A549 (cell line): ENCODE data around the gene EIF4EBP3. TPM values are rescaled to one million over a fixed set of nuclear protein-coding genes. Genes with fewer than 3 reads are reported as not detected.
"Not testable (repeated sequence)": the region's sequence is repeated elsewhere in the genome, so short reads cannot be mapped to it uniquely, and the experiment has no call there.

ENCODE experiments used
- ATAC-seq, 2 experiments: fragments of 200-7000 bp in 1 of 2; fragments of >200 bp in 1 of 2; cut with Nextera tagmentation in 1 of 2; cut with Tn5 transposase in 1 of 2; 3 replicates each; pipeline versions ENCODE4 v1.8.0 to v1.9.1; 2018 to 2020; ENCODE audit warnings: mild to moderate bottlenecking in 1 of 2, moderate library complexity in 1 of 2
- CTCF ChIA-PET: fragments of 300-600 bp; sonication (Branson Sonifier 250); formaldehyde crosslinking; extraction: SDS; loops from one replicate; lab custom pipeline; 2021; ENCODE audit warnings: antibody characterized with exemption, inconsistent platforms; lab: Yijun Ruan, JAX
- POLR2A ChIA-PET: fragments of 350-600 bp; formaldehyde crosslinking; extraction: SDS; loops from one replicate; lab custom pipeline; 2021; ENCODE audit warnings: antibody characterized with exemption, inconsistent platforms; lab: Yijun Ruan, JAX
- DNase-seq, 2 experiments: peaks; one replicate each; pipeline versions ENCODE4 v3.0.0 to v3.0.0-alpha.2; 2011 to 2016; ENCODE audit warnings: low read depth in 1 of 2, low spot score in 1 of 2
- FAIRE-seq: peaks from 2 replicates; lab custom pipeline; 2011; peaks lifted over from hg19 to GRCh38; lab: Jason Lieb, UNC
- H3K27ac ChIP-seq, 2 experiments: fragments of >200 bp; sonication (Bioruptor Twin); formaldehyde crosslinking; 3 replicates each; pipeline ENCODE4 v1.5.1; 2016 to 2017
- H3K4me1 ChIP-seq: fragments of >200 bp; sonication (Bioruptor Twin); formaldehyde crosslinking; 3 replicates; pipeline ENCODE4 v1.6.1; 2016
- H3K4me2 ChIP-seq: fragments of >200 bp; sonication (Bioruptor Twin); formaldehyde crosslinking; 3 replicates; pipeline ENCODE4 v1.6.1; 2016
- H3K4me3 ChIP-seq: fragments of >200 bp; sonication (Bioruptor Twin); formaldehyde crosslinking; 3 replicates; pipeline ENCODE4 v1.5.1; 2016
- H3K9me3 ChIP-seq: fragments of >200 bp; sonication (Bioruptor Twin); formaldehyde crosslinking; 3 replicates; pipeline ENCODE4 v1.6.1; 2016
- ATOH8 ChIP-seq: fragments of 250-450 bp; sonication (Bioruptor Pico); IDR thresholded peaks from 2 replicates; pipeline ENCODE4 v1.5.0; 2020; ENCODE audit warnings: low read depth, mild to moderate bottlenecking, moderate library complexity
- BCL3 ChIP-seq: fragments of >200 bp; sonication (Bioruptor Twin); formaldehyde crosslinking; IDR thresholded peaks from 3 replicates; pipeline ENCODE4 v1.6.1; 2016
- BHLHE40 ChIP-seq: IDR thresholded peaks from 2 replicates; pipeline ENCODE4 v1.6.1; 2012; ENCODE audit warnings: low read depth, low read length, inconsistent platforms
- CBX2 ChIP-seq: fragments of 200-600 bp; sonication (generic); IDR thresholded peaks from 2 replicates; pipeline ENCODE4 v1.6.1; 2016; ENCODE audit warnings: low read depth, mild to moderate bottlenecking, borderline replicate concordance
- CBX8 ChIP-seq: fragments of 200-600 bp; sonication (generic); IDR thresholded peaks from 2 replicates; pipeline ENCODE4 v1.6.1; 2016
- CEBPB ChIP-seq, 2 experiments: fragments of >200 bp in 1 of 2; sonication (Bioruptor Twin) in 1 of 2; formaldehyde crosslinking in 1 of 2; IDR thresholded peaks; 2 replicates each; pipeline ENCODE4 v1.6.1; 2012 to 2016
- CHD2 ChIP-seq: fragments of 150-350 bp; IDR thresholded peaks from 2 replicates; pipeline ENCODE4 v1.6.1; 2014; ENCODE audit warnings: low read length; ENCODE audit not compliant: partially characterized antibody
- CHD4 ChIP-seq: fragments of 200-600 bp; sonication (generic); IDR thresholded peaks from 2 replicates; pipeline ENCODE4 v1.6.1; 2016; ENCODE audit warnings: antibody characterized with exemption, mild to moderate bottlenecking, borderline replicate concordance
- E2F6 ChIP-seq: IDR thresholded peaks from 2 replicates; pipeline ENCODE4 v1.6.1; 2012; ENCODE audit warnings: low read depth, borderline replicate concordance
- EHF ChIP-seq: fragments of 250-450 bp; sonication (Bioruptor Pico); IDR thresholded peaks from 2 replicates; pipeline ENCODE4 v1.5.0; 2020; ENCODE audit warnings: mild to moderate bottlenecking
- EHMT2 ChIP-seq: fragments of 200-600 bp; sonication (generic); IDR thresholded peaks from 2 replicates; pipeline ENCODE4 v1.6.1; 2016; ENCODE audit warnings: antibody characterized with exemption, low read depth, mild to moderate bottlenecking, moderate library complexity
- EP300 ChIP-seq, 2 experiments: fragments of >200 bp; sonication (Bioruptor Twin); formaldehyde crosslinking; IDR thresholded peaks; 2 replicates in 1 of 2; 3 replicates in 1 of 2; pipeline ENCODE4 v1.6.1; 2016 to 2017
- ESRRA ChIP-seq: fragments of 150-350 bp; IDR thresholded peaks from 2 replicates; pipeline ENCODE4 v1.6.1; 2014; ENCODE audit warnings: mild to moderate bottlenecking, low read length, borderline replicate concordance
- FOSB ChIP-seq: fragments of 250-450 bp; sonication (Bioruptor Pico); IDR thresholded peaks from 2 replicates; pipeline ENCODE4 v1.5.0; 2020; ENCODE audit warnings: mild to moderate bottlenecking, moderate library complexity
- FOSL2 ChIP-seq, 2 experiments: fragments of 450-650 bp in 1 of 2; fragments of >200 bp in 1 of 2; sonication (Bioruptor Twin) in 1 of 2; formaldehyde crosslinking; IDR thresholded peaks; 2 replicates each; pipeline versions ENCODE4 v1.5.0 to v1.6.1; 2016 to 2020; ENCODE audit warnings: mild to moderate bottlenecking in 1 of 2, moderate library complexity in 1 of 2
- HES2 ChIP-seq: fragments of >200 bp; sonication (Bioruptor Twin); formaldehyde crosslinking; IDR thresholded peaks from 2 replicates; pipeline ENCODE4 v1.6.1; 2016
- KDM1A ChIP-seq: fragments of 200-600 bp; sonication (generic); IDR thresholded peaks from 2 replicates; pipeline ENCODE4 v1.6.1; 2016; ENCODE audit warnings: low read depth, mild to moderate bottlenecking
- KDM5A ChIP-seq: fragments of 200-600 bp; sonication (generic); IDR thresholded peaks from 2 replicates; pipeline ENCODE4 v1.6.1; 2016; ENCODE audit warnings: antibody characterized with exemption, mild to moderate bottlenecking
- MAX ChIP-seq: IDR thresholded peaks from 2 replicates; pipeline ENCODE4 v1.6.1; 2012
- NFE2L2 ChIP-seq: fragments of 150-350 bp; conservative IDR thresholded peaks from 2 replicates; pipeline ENCODE4 v1.6.1; 2014; ENCODE audit warnings: low read length
- NR3C1 ChIP-seq: fragments of >200 bp; sonication (Bioruptor Twin); formaldehyde crosslinking; IDR thresholded peaks from 3 replicates; pipeline ENCODE4 v1.6.1; 2017
- PBX3 ChIP-seq: IDR thresholded peaks from 2 replicates; pipeline ENCODE4 v1.6.1; 2012
- POLR2A ChIP-seq: IDR thresholded peaks from 2 replicates; pipeline ENCODE4 v1.6.1; 2012; ENCODE audit warnings: mild to moderate bottlenecking, low read length
- RFX5 ChIP-seq: fragments of 450-650 bp; IDR thresholded peaks from 2 replicates; pipeline ENCODE4 v1.7.1; 2014; ENCODE audit warnings: antibody characterized with exemption, mild to moderate bottlenecking, moderate library complexity
- TP53 ChIP-seq: fragments of 250-450 bp; sonication (Bioruptor Pico); IDR thresholded peaks from 2 replicates; pipeline ENCODE4 v1.5.0; 2021; ENCODE audit warnings: mild to moderate bottlenecking, moderate library complexity
- ZNF302 ChIP-seq: fragments of 250-450 bp; sonication (Bioruptor Pico); IDR thresholded peaks from 2 replicates; pipeline ENCODE4 v1.9.0; 2021; ENCODE audit warnings: inconsistent platforms, mild to moderate bottlenecking, moderate library complexity
- WGBS: methylation state at CpG from one replicate; pipeline ENCODE4 v1.1.6; 2017; ENCODE audit errors: missing lambda C conversion rate; 5-methylcytosine and 5-hydroxymethylcytosine counted together
- polyA plus RNA-seq, 4 experiments: library from polyadenylated mRNA; depleted of rRNA in 3 of 4; stranded (reverse); fragments of >200 nt; fragmentation: RNase III in 1 of 4; extraction: RNeasy Plus Mini Kit Qiagen cat#74134 plus additional on column Dnase treatment in 1 of 4; gene quantifications; 2 replicates in 3 of 4; 3 replicates in 1 of 4; pipeline ENCODE4 v1.2.3, GENCODE V29; 2011 to 2017
- TF ChIP-seq, protein P1 (sequence below): fragments of 150-350 bp; IDR thresholded peaks from 2 replicates; pipeline ENCODE4 v1.6.1; 2014; ENCODE audit warnings: low read depth, mild to moderate bottlenecking, low read length

The EIF4EBP3 gene
- polyA plus RNA-seq, 2 of the 4 experiments (the other 2 are of a cell fraction) = 0.96 to 2.0 TPM

- ATAC-seq (peak in 1 of 2 experiments; percentile 31; a peak in 1 of 6 replicates), DNase-seq (peak in 1 of 2 experiments; percentile 45)
- POLR2A ChIA-PET, H3K4me1 ChIP-seq, H3K9me3 ChIP-seq, FAIRE-seq: not testable (repeated sequence)
- CTCF ChIA-PET = interaction anchor here (0.8 kb wide), 1 partner anchor 23 kb away, joined by 3 read pairs; no protein-coding TSS in a partner anchor
- H3K27ac ChIP-seq = peak overlapping the region; percentile 71 to 82
- 0 out of 2 replicates have a peak, but pooled peaks have one; percentile 13 for TF ChIP-seq POLR2A
- WGBS = 38% methylated on average over 13 of the region's 14 CpGs
- H3K4me2 ChIP-seq = peak overlapping the region; percentile 35; the same call in 1 of the 3 replicates
- peak overlapping the region; percentile 36 for H3K4me3 ChIP-seq
These were observed 45.6 kb downstream of the EIF4EBP3 start for GRCh38 chr5:140593070-140593469.

DNA sequence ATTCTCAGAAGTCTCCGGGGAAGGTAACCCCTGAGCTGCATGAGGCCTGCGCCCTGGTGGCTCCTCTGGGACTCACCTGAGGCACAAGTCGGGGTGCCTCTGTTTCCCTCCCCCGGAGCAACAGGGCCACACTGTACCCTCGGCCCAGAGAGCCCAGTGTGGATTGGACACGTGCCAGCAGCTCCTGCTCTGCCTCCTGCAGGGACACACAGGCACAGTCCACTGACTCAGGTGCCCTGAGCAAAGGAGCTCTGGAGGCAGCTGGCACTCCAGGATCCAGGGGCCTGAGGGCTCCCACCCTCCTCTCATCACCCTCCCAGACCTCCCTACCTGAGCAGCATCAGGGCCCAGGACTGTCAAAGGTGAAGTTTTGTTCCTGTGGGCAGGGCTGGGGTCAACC lies 46.7 kb downstream of the EIF4EBP3 start:
- POLR2A ChIA-PET = interaction anchor here (0.8 kb wide), 1 partner anchor 29 kb away, joined by 3 read pairs; no protein-coding TSS in a partner anchor

GRCh38 chr5:140595538-140596300 lies 48.3 kb downstream of the EIF4EBP3 start:
- CTCF ChIA-PET = interaction anchor here (0.5 to 1.3 kb wide), 2 partner anchors 30 to 40 kb away, joined by 3 read pairs; no protein-coding TSS in a partner anchor
- no peak for TF ChIP-seq TP53 (CRISPR knock-in tag)
- TF ChIP-seq EHMT2 = no peak
- TF ChIP-seq CEBPB (IDR thresholded peaks at IDR 0.05) = no peak
- no peak for TF ChIP-seq FOSL2 (IDR thresholded peaks at IDR 0.05)
- no peak for TF ChIP-seq FOSL2 (CRISPR knock-in tag; IDR thresholded peaks at IDR 0.05)
- TF ChIP-seq BCL3 = no peak
- no peak for TF ChIP-seq EHF
- no peak for TF ChIP-seq ATOH8 (CRISPR knock-in tag)
- no peak for TF ChIP-seq RFX5
- no peak for TF ChIP-seq NFE2L2
- TF ChIP-seq BHLHE40 = no peak
- TF ChIP-seq CHD2 = no peak
- DNase-seq = no peak
- Histone ChIP-seq H3K4me2 (no peak overlapping the region), H3K9me3 (no peaks in the 10 kb centered on the region), H3K4me3 (no peak overlapping the region), H3K27ac (no peak overlapping the region), H3K4me1 (no peaks in the 10 kb centered on the region)
- POLR2A ChIA-PET = no interaction called here
- 40% methylated on average over 5 of the region's 5 CpGs for WGBS
- no peak for ATAC-seq
- no peak for FAIRE-seq

More for the DNA sequence above, 46.7 kb downstream of the EIF4EBP3 start:
- Histone ChIP-seq H3K27ac (peak overlapping the region; percentile 71 to 82), H3K4me2 (no peak overlapping the region), H3K9me3 (no peaks in the 10 kb centered on the region), H3K4me1 (no peaks in the 10 kb centered on the region), H3K4me3 (no peak overlapping the region)
- ATAC-seq (no peak; a peak in 1 of 6 replicates), FAIRE-seq (no peak), DNase-seq (no peak)
- WGBS = 63% methylated on average over 4 of the region's 6 CpGs
- CTCF ChIA-PET = interaction anchor here (0.6 kb wide), 1 partner anchor 407 kb away, joined by 4 read pairs; no protein-coding TSS in a partner anchor
- TF ChIP-seq CEBPB (IDR thresholded peaks at IDR 0.05) (no peak), EHMT2 (no peak), KDM5A (no peak), PBX3 (no peak), NFE2L2 (no peak), MAX (no peak), FOSB (CRISPR knock-in tag) (no peak), EP300 (IDR thresholded peaks at IDR 0.05) (no peak), HES2 (no peak), CBX8 (no peak), E2F6 (no peak), CBX2 (no peak), CHD4 (no peak), ZNF302 (CRISPR knock-in tag) (no peak), NR3C1 (no peak), ESRRA (no peak), KDM1A (no peak)
- TF ChIP-seq, protein P1, sequence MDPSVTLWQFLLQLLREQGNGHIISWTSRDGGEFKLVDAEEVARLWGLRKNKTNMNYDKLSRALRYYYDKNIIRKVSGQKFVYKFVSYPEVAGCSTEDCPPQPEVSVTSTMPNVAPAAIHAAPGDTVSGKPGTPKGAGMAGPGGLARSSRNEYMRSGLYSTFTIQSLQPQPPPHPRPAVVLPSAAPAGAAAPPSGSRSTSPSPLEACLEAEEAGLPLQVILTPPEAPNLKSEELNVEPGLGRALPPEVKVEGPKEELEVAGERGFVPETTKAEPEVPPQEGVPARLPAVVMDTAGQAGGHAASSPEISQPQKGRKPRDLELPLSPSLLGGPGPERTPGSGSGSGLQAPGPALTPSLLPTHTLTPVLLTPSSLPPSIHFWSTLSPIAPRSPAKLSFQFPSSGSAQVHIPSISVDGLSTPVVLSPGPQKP = no peak
